Measurements from ENCODE around the gene UBE3B. TPM values are rescaled to one million over a fixed set of nuclear protein-coding genes. Genes with fewer than 3 reads are reported as not detected.

The UBE3B gene
- total RNA-seq, 1 donor from 2014 or later: 41.4 TPM

DNA sequence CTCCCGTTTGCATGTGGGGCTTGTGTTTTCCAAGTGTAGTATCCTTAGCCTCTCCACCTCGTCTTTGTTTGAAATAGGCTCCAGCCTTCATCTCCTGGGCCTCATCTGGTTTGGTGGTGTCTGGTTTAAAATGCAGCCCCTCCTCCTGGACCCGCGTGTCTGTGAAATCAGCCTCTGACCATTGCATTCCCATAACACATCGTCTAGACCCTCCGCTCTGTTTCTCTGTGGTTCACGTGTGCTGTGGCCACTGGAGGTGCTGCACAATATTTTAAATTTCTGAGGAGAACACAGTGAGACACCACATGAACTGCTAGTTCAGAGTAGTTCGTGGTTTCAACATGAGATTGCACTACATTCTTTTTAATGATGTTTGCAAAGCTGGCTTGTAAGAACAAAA, 35.6 kb downstream of the UBE3B start:
- TF ChIP-seq, protein P1, sequence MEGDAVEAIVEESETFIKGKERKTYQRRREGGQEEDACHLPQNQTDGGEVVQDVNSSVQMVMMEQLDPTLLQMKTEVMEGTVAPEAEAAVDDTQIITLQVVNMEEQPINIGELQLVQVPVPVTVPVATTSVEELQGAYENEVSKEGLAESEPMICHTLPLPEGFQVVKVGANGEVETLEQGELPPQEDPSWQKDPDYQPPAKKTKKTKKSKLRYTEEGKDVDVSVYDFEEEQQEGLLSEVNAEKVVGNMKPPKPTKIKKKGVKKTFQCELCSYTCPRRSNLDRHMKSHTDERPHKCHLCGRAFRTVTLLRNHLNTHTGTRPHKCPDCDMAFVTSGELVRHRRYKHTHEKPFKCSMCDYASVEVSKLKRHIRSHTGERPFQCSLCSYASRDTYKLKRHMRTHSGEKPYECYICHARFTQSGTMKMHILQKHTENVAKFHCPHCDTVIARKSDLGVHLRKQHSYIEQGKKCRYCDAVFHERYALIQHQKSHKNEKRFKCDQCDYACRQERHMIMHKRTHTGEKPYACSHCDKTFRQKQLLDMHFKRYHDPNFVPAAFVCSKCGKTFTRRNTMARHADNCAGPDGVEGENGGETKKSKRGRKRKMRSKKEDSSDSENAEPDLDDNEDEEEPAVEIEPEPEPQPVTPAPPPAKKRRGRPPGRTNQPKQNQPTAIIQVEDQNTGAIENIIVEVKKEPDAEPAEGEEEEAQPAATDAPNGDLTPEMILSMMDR (IDR thresholded peaks at IDR 0.05; ENCODE audit: unreplicated experiment): no peak
- Mint-ChIP-seq H3K9me3 (no peaks in the 10 kb centered on the region), H3K27me3 (ENCODE audit: low read depth) (no peaks in the 10 kb centered on the region), H3K4me1 (no peaks in the 10 kb centered on the region), H3K27ac (no peak overlapping the region), H3K36me3 (peaks cover 57% of the 10 kb centered on the region), H3K4me3 (no peak overlapping the region)
- no peak for DNase-seq (ENCODE audit: low spot score in 2 of 2, unreplicated experiment in 2 of 2)

DNA sequence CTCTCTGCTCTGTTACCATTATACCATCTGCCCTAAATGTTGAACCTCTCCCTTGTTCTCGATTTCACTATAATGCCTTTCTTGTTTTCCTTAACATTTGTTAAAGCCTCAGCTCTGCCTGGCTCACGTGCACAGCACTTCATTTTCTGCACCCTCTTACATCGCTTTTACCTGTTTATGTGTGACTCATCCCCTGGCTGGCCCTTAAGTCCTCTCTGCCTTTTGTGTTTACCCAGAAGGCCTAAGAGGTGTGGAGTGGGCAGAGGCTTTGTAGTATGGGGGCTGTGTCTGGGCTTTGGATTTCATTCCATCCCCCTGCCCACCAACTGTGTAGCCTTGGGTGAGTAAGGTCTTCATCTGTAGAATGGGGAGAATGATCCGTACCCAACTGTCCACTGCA, 36.5 kb downstream of the UBE3B start:
- Mint-ChIP-seq H3K27ac (no peak overlapping the region), H3K36me3 (peaks cover 52% of the 10 kb centered on the region), H3K4me3 (no peak overlapping the region), H3K4me1 (no peaks in the 10 kb centered on the region), H3K27me3 (ENCODE audit: low read depth) (no peaks in the 10 kb centered on the region), H3K9me3 (no peaks in the 10 kb centered on the region)
- TF ChIP-seq, protein P1 (IDR thresholded peaks at IDR 0.05; ENCODE audit: unreplicated experiment): no peak
- DNase-seq (ENCODE audit: low spot score in 2 of 2, unreplicated experiment in 2 of 2): no peak

DNA sequence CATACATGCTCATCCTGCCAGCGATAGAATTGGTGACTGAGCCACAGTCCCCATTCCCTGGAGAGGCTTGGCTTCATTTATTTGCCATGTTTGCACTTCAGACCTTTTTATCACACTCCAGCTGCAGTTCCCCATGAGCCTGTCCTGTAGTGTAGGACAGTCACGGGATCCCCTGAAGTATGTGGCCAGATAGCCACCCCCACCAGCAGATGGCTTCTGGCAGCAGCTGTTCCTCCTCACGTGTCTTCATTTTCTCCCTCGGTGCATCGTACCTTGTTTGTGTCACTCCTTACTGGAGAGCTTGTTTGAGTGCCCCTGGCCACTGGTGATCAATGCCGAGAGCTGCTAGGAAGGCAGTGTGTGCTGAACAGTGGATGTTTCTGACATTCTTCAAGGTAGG, 40.2 kb downstream of the UBE3B start:
- no peaks in the 10 kb centered on the region for H3K27me3 Mint-ChIP-seq (ENCODE audit: low read depth)
- DNase-seq (ENCODE audit: low spot score in 2 of 2, unreplicated experiment in 2 of 2): no peak
- no peak overlapping the region for H3K4me3 Mint-ChIP-seq
- TF ChIP-seq, protein P1 (IDR thresholded peaks at IDR 0.05; ENCODE audit: unreplicated experiment): no peak
- no peaks in the 10 kb centered on the region for H3K9me3 Mint-ChIP-seq
- H3K36me3 Mint-ChIP-seq: peaks cover 36% of the 10 kb centered on the region
- no peaks in the 10 kb centered on the region for H3K4me1 Mint-ChIP-seq
- no peak overlapping the region for H3K27ac Mint-ChIP-seq

DNA sequence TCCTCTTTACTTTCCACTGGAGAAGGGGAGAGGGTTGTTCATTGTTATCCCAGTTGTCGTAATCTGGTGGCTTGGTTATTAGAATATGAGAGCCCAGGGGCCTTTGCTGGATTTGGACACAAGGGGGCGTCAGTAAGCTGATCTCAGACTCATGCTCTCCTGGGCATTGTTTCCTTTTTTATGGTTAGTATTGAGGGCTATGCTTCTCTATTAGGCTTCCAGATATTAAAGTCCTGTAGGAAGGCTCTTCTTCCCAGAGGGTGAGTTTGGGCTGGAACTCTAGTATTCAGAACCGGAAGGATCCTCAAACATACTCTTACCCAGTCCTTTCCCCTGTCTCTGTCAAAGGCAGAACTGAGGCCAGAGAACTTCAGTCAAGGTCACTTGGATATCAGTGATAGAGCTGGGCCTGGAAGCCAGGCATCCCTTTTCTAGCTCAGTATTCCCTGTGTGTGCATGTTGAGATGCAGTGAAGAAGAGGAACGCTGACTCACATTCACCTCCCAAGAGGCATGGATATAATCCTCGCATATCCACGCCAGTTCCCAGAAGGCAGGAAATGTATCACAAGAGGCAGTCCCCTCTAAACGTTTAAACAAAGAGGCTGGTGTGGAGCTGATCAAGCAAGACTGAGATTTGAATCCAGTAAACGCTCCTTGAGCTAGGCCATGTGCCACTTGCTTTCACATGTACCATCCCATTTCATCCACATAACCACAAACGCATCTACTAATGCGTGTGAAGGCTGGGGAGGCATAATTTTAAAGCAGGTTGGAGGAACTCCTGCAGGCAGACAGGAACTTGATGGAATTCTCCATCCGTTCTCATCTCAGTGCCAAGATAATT, 41.6 kb downstream of the UBE3B start:
- Mint-ChIP-seq H3K27me3 (ENCODE audit: low read depth) (no peaks in the 10 kb centered on the region), H3K4me3 (no peak overlapping the region), H3K4me1 (no peaks in the 10 kb centered on the region), H3K9me3 (no peaks in the 10 kb centered on the region), H3K36me3 (peaks cover 36% of the 10 kb centered on the region), H3K27ac (peak overlapping the region; percentile 40)
- TF ChIP-seq, protein P1 (IDR thresholded peaks at IDR 0.05; ENCODE audit: unreplicated experiment): peak; percentile 73
- peak in 1 of 2 experiments; percentile 71 for DNase-seq (ENCODE audit: low spot score in 2 of 2, unreplicated experiment in 2 of 2)

DNA sequence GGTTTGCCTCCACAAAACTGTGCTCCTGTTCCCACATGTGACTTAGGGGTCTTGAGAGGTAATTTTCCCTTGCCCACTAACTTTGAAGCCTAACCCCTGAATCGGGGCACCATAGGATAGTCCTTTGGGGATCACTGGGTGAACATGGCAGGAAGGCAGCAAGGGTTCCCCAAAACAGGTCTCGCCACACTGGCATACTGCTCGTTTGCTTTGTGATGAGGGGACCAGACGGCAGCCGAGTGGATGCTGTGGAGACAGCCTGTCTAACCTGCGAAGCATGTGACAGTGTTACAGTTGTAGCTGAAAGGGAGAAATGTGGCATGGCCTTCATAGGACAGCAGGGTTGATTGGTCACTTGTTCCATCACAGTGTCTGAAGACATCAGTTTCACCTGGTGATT, 42.4 kb downstream of the UBE3B start:
- Mint-ChIP-seq H3K4me1 (no peaks in the 10 kb centered on the region), H3K36me3 (peaks cover 32% of the 10 kb centered on the region), H3K4me3 (no peak overlapping the region), H3K27ac (peak overlapping the region; percentile 60), H3K9me3 (no peaks in the 10 kb centered on the region), H3K27me3 (ENCODE audit: low read depth) (no peaks in the 10 kb centered on the region)
- TF ChIP-seq, protein P1 (IDR thresholded peaks at IDR 0.05; ENCODE audit: unreplicated experiment): no peak
- DNase-seq (ENCODE audit: low spot score in 2 of 2, unreplicated experiment in 2 of 2): no peak

Measured in mesothelial cell of epicardium (in vitro differentiated cells).